HG03520 (cell line): ENCODE data around the gene IL5.
A peak's percentile ranks its signal among the peaks of the same experiment; 100 is the strongest.

Experiments used
- ATAC-seq: cut with Tn5 transposase; IDR thresholded peaks from one replicate; pipeline ENCODE4 v1.9.1; 2021; ENCODE audit warnings: mild to moderate bottlenecking, moderate library complexity; ENCODE audit not compliant: unreplicated experiment

The IL5 gene

DNA sequence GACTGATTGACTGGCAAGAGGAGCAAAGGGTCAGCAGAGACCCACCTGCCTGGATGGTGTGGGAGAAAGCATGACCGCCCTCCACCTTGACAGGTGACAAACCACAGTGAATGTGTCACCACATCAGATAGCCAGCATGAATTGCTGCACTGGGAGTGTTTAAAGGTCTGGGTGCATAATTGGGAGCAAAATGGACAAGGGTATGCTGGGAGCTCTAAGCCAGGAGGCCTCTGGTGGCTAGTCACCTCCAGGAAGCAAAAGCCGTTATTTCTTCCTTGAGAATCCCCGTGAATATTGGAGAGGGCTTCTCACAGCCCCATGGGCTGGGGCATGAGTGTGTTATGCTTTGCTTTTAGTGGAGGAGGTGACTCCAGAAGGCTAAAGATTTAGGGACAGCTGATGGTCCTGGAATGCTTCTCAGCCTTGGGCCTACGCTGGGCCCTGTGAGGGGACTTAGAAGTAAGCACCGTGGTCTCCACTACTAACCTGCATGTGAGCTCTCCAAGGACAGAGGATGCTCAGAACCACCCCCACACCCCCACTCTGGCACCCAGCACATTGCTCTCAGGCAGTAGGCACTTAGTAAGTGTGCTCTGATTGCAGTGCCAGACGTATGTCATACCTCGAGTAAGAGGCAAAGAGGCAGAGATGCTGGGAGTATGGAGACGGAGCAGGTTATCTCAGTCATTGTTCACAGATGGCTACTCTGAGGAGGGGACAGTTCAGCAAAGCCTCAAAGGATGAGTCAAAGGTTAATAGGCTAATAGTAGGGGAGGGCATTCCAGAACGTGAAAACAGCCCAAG, 43.7 kb downstream of the IL5 start:
- no peak for ATAC-seq

DNA sequence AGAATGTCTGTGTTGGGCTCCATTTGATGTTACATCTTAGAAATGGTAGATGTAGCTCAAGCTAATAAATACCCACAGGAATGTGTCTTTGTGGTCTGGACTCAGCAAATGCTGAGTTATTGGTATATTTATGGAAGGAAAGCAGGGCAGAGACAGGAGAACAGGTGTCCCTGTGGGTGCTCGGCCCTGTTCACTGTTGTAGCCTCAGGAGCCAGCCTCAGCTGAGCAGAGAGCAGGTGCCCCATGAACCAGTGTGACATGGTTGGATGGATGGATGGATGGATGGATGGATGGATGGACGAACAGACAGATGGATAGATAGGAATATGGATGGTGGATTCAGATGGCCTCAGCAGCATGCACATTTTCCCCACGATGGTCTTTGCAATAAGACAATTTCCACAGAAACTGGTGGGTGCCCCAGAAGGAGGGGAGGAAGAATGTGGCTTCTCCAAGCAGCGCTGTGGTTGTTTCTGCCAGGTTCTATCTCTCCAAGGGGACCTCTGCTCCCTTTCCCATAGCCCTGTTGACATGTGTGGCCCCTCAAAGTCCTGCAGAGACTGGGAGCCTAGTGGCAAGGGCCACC, 44.5 kb downstream of the IL5 start:
- ATAC-seq, result no peak

DNA sequence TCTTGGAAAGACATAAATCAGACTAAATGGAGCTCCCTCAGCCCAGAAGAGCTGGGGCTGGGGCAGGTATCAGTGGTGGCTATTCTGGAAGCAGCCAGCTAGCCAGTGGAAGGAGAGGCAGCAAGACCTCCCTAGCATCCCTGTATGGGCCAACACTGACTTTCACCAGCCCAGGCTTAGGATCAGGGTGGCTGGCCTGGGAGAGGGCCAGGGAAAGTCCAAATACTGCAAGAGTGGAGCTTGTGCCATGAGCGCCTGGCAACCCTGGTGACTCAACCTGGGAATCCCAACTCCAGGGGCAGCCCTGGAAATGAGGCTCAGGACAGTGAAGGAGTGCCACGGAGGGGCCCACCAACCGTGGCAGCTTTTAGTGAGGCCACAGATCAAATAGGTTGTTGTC, 45.2 kb downstream of the IL5 start:
- no peak for ATAC-seq

DNA sequence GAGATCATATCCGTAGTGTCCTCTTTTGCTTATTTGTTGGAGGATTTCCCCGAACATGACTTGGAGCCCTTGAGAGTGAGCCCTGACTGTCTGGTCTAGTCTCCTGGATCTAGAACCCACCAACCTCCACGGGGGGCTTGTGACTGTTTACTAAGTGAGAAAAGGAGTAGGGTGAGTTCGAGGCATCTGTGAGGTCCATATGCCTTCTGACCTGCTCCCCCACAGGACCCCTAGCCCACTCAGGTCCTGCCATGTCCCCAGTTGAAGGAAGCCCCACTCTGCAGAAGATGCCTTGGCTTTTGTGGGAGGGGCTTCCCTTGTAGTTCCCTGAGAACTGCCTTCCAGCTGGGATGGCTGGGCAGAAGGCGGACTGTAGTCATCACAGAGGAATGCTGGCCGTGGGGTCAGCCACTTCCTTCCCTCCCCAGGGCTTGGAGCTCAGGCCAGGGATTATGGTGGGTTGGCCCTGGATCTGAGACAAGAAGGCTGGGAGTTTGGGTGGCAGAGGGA, 45.8 kb downstream of the IL5 start:
- ATAC-seq, result no peak

DNA sequence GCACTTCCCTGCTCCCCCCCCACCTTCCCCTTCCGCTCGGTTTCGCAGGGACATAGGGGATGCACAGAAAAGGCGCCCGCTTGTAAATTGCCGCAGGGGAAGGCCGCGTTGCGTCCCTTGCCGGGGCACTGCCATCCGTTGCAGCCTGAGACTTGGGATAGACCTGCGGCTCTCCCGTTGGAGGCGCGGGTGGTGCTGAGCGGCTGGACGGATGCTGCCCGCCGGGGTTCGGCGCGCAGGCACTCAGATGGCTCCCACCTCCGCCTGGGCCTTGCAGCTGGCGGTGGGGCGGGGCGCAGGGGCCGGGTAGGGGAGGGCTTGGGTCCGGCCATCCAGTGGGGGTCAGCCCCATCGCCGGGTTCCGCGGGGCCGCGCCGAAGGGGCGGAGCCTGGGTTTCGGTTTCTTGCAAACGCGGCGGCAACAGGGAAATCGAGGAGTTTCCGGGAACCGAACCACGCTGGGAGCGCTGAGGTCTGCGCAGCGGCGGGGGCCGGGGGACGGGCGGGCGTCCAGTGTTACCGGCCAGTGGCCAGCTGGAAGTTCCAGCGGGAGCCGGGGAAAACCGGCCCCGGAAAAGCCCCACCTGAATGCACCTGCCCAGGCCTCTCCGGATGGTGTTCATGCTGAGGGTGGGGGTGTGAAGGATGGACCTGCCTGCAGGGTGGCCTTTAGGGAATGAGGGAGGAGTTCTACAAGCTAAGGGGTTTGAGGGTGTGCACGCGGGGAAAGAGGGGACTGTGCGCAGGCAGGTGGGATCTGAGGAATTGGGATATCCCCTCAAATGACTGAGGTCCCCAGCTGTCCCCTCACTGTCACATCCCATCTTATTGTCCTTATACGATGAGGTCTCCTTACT, 46.5 kb downstream of the IL5 start:
- ATAC-seq, result peak; percentile 39

DNA sequence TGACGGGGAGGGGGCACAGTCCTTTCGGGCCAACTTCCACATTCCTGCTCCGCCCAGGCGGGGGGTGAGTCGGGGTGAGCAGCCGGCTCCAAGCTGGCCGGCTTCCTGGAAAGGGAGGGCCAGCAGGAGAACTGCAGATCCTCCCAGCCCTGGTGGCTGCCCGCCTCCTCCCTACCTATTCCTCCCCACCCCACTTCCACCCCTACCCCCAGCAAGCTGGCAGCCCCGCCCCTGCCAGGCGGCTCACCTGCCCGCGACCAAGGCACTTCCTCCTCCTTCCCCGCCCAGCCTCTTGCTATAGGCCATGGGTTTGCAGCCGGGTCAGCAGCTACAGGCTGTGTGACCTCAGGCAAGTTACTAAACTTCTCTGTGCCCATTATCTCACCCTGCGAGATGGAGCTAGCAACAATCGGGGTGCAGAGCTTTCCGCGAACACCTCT, 47.1 kb downstream of the IL5 start:
- peak; percentile 35 for ATAC-seq

DNA sequence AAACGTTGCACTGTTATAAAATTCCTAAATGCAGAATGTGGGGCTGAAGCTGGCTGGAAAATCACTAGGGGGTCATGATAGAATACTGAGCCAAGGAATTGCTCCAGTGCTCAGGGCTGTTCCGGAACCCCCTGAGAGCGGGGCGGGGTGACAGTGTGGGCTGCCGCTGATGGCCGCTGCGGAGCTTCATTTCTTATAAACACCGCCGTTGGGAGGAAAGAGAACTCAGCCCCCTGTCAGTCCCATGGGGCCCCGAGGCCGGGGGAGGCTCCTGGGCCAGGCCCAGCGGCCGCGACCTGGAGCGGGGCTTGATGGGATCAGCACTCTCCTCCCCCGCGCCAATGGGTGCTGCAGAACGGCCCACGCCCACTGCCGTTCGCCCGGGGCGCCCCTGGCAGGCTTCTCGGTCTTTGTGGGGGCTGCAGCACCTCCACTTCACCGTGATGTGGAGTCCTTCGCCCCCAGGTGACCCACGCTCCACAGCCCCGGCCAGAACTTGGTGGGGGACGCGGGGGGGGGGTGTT, 47.6 kb downstream of the IL5 start:
- peak; percentile 25 for ATAC-seq

DNA sequence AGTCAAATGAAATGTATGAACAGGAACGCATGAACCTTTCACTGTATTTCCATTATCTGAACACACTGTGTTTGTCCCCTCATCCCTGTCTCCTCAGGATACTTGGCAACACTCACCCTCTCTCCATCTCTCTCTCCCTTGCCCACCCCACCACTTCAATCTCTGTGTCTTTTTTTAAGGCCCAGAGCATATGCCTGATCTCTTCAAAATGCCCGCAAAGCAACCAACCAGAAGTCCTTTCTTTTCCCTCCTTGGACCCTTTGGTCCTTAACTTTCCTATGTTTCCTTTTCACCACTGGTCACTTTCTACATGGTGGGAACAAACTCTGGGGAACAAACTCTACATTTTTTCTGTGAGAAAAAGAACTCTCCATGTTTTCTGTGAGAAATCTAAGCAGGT, 49.5 kb downstream of the IL5 start:
- no peak for ATAC-seq

DNA sequence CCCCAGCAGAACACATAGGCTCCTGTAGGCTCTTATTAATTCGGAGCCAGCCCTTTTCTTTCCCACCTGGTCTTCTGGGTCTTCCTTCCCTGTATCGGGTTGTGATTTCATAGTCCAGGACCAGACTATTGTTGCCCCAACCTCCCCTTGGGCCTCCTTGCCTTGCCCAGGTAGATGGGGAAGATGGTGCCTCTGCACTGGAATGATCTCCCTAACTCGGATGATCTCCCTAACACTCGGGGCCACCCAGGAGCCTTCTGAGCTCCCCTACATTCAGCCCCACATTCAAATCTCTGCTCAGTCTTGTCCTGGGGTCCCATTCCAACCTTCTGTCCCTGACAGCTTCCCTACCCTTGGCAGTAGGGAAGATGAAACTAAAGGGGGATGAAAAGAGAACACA, 50.1 kb downstream of the IL5 start:
- ATAC-seq, result no peak

DNA sequence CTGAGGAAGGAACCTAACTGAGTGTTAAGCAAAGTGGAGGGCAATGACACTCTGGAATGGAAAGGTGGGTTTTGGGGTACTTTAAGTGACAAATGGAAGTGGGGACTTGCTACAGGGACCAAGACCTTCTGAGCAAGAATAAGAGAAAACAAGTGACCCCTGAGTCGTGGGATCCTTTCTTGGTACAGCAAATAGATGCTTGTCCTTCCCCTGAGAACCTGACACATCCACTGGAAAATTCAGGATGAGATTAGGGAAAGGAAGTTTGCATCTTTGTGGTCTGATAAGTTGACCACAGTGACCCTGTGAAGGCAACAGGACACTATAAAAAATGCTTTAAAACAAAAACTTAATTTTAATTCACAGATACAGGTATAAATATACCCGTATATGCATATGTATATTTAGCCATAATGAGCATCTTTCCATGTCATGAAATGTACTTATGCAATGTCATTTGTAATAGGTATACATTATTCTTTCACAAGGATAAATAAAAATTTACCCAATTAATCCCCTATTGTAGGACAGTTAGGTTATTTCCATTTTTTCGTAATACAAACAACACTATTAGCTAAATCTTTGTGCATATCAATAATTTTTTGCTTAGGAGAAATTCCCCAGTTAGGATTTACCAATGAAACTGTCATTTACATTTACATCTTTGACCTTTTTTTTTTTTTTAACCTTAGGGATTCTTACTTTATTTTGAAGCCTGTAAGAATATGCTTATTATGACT, 50.8 kb downstream of the IL5 start:
- no peak for ATAC-seq
